K562 (cell line): ENCODE data around the gene GYS1. TPM values are rescaled to one million over a fixed set of nuclear protein-coding genes. Genes with fewer than 3 reads are reported as not detected.

Experiments used
- ATAC-seq: fragments of 200-7000 bp; cut with Tn5 transposase; 3 replicates; pipeline ENCODE4 v1.9.1; 2020; ENCODE audit warnings: moderate library complexity
- BruUV-seq: library from RNA; stranded (reverse); fragments of 400-500 nt; replicated peaks from 2 replicates; lab custom pipeline; 2021; lab: Mats Ljungman, UMichigan
- CTCF ChIA-PET: fragments of 300-600 bp; formaldehyde crosslinking; extraction: SDS; loops from one replicate; lab custom pipeline; 2021; ENCODE audit warnings: low intra/inter-chr PET ratio; lab: Yijun Ruan, JAX
- POLR2A ChIA-PET: fragments of 300-600, 350-650 bp; sonication (Branson Sonifier 250); formaldehyde crosslinking; extraction: SDS; loops from one replicate; lab custom pipeline; 2021; ENCODE audit warnings: antibody characterized with exemption, inconsistent platforms; lab: Yijun Ruan, JAX
- DNase-seq, 4 experiments: peaks; one replicate each; pipeline versions ENCODE4 v3.0.0 to v3.0.0-alpha.2; 2011 to 2018; ENCODE audit warnings: low spot score in 3 of 4, mixed read lengths in 3 of 4; ENCODE audit errors: extremely low read depth in 1 of 4
- FAIRE-seq: peaks from 2 replicates; lab custom pipeline; 2011; peaks lifted over from hg19 to GRCh38; lab: Jason Lieb, UNC
- H2AFZ ChIP-seq: 2 replicates; pipeline ENCODE4 v1.6.0; 2011; ENCODE audit warnings: low read depth, low read length, control low read depth, inconsistent platforms
- H3K27ac ChIP-seq: fragments of 200-600 bp; 3 replicates; pipeline ENCODE4 v1.8.0; 2011; ENCODE audit warnings: low read depth, mild to moderate bottlenecking, control low read depth, inconsistent platforms, low read length, moderate library complexity, mixed read lengths; ENCODE audit errors: extremely low read depth
- H3K27me3 ChIP-seq, 2 experiments: fragments of 300-600 bp in 1 of 2; 2 replicates in 1 of 2; 3 replicates in 1 of 2; pipeline versions ENCODE4 v1.6.0 to v1.8.0; 2011; ENCODE audit warnings: inconsistent platforms in 2 of 2, low read length in 2 of 2, mild to moderate bottlenecking in 1 of 2, mixed read lengths in 1 of 2, moderate library complexity in 1 of 2; ENCODE audit not compliant: control insufficient read depth in 2 of 2, insufficient read depth in 2 of 2
- H3K36me3 ChIP-seq: fragments of 300-600 bp; 3 replicates; pipeline ENCODE4 v1.8.0; 2011; ENCODE audit warnings: mild to moderate bottlenecking, low read length, inconsistent platforms; ENCODE audit not compliant: control insufficient read depth, insufficient read depth
- H3K4me1 ChIP-seq, 2 experiments: fragments of 200-600 bp in 1 of 2; replicated peaks in 1 of 2; 2 replicates in 1 of 2; 3 replicates in 1 of 2; pipeline versions ENCODE4 v1.5.1 to v1.8.0; 2011; ENCODE audit warnings: inconsistent platforms in 2 of 2, low read length in 2 of 2, mild to moderate bottlenecking in 1 of 2, mixed read lengths in 1 of 2, moderate library complexity in 1 of 2; ENCODE audit not compliant: control insufficient read depth in 2 of 2, insufficient read depth in 2 of 2
- H3K4me2 ChIP-seq: 2 replicates; pipeline ENCODE4 v1.6.1; 2011; ENCODE audit warnings: low read length, control low read depth, inconsistent platforms, mixed read lengths; ENCODE audit not compliant: insufficient read depth
- H3K4me3 ChIP-seq: fragments of 200-600 bp; sonication (generic), shearing (Covaris generic); 2 replicates; pipeline ENCODE4 v1.5.1; 2016; ENCODE audit warnings: control low read depth, inconsistent platforms
- H3K79me2 ChIP-seq: fragments of 200-600 bp; 3 replicates; pipeline ENCODE4 v1.8.0; 2011; ENCODE audit warnings: low read length, inconsistent platforms; ENCODE audit not compliant: control insufficient read depth, insufficient read depth
- H3K9ac ChIP-seq, 2 experiments: 2 replicates each; pipeline versions ENCODE4 v1.6.0 to v1.6.1; 2011; ENCODE audit warnings: low read depth in 2 of 2, low read length in 2 of 2, control low read depth in 1 of 2, inconsistent platforms in 1 of 2, mild to moderate bottlenecking in 1 of 2, mixed read lengths in 1 of 2; ENCODE audit not compliant: insufficient read depth in 1 of 2
- H3K9me1 ChIP-seq: one replicate; pipeline ENCODE4 v1.6.0; 2011; ENCODE audit warnings: inconsistent platforms, mild to moderate bottlenecking, low read length, moderate library complexity; ENCODE audit not compliant: control insufficient read depth, insufficient read depth
- H3K9me3 ChIP-seq: replicated peaks from 2 replicates; pipeline ENCODE4 v1.5.1; 2011; ENCODE audit warnings: low read depth, low read length, inconsistent platforms; ENCODE audit not compliant: control insufficient read depth, insufficient read depth
- H4K20me1 ChIP-seq: replicated peaks from 2 replicates; pipeline ENCODE4 v1.6.1; 2011; ENCODE audit warnings: low read length, inconsistent platforms, mixed read lengths; ENCODE audit not compliant: control insufficient read depth, insufficient read depth
- BCLAF1 ChIP-seq, 2 experiments: fragments of 450-650 bp in 1 of 2; IDR thresholded peaks; 2 replicates each; pipeline ENCODE4 v1.6.1; 2011 to 2017; ENCODE audit warnings: low read depth in 2 of 2, antibody characterized with exemption in 1 of 2, borderline replicate concordance in 1 of 2, low read length in 1 of 2, mild to moderate bottlenecking in 1 of 2, mixed read lengths in 1 of 2; ENCODE audit not compliant: control insufficient read depth in 1 of 2
- GABPB2 ChIP-seq: fragments of 250-450 bp; sonication (Bioruptor Pico); conservative IDR thresholded peaks from 2 replicates; pipeline ENCODE4 v1.5.1; 2021; ENCODE audit warnings: mild to moderate bottlenecking
- MAX ChIP-seq: sonication (generic); formaldehyde crosslinking; IDR thresholded peaks from 2 replicates; pipeline ENCODE4 v1.9.0; 2022; ENCODE audit warnings: mild to moderate bottlenecking, missing genetic modification reagents
- MXD1 ChIP-seq: fragments of 250-450 bp; sonication (Bioruptor Pico); IDR thresholded peaks from 2 replicates; pipeline ENCODE4 v1.8.0; 2021; ENCODE audit warnings: borderline replicate concordance, mild to moderate bottlenecking, moderate library complexity; ENCODE audit not compliant: poor library complexity, severe bottlenecking
- POLR2G ChIP-seq: fragments of 200-400 bp; formaldehyde crosslinking; IDR thresholded peaks from 2 replicates; pipeline ENCODE4 v1.6.1; 2017; ENCODE audit warnings: low read depth, mild to moderate bottlenecking, antibody characterized with exemption, low read length, moderate library complexity
- RHOXF2B ChIP-seq: fragments of 250-450 bp; sonication (Bioruptor Pico); conservative IDR thresholded peaks from 2 replicates; pipeline ENCODE4 v1.5.1; 2021
- ZBTB2 ChIP-seq: fragments of 450-650 bp; IDR thresholded peaks from 2 replicates; pipeline ENCODE4 v1.6.1; 2016; ENCODE audit warnings: antibody characterized with exemption
- ZFP91 ChIP-seq: sonication (generic); formaldehyde crosslinking; IDR thresholded peaks from 2 replicates; pipeline ENCODE4 v1.8.0; 2022; ENCODE audit warnings: mild to moderate bottlenecking, missing genetic modification reagents
- WGBS: fragments of 100-300 bp; shearing (Covaris generic); methylation state at CpG from one replicate; pipeline ENCODE4 v1.1.6; 2016; ENCODE audit warnings: low coverage, mixed read lengths; ENCODE audit not compliant: insufficient coverage; ENCODE audit errors: missing lambda C conversion rate; 5-methylcytosine and 5-hydroxymethylcytosine counted together
- in situ Hi-C: fragments of 300-500 bp; cut with MboI; formaldehyde crosslinking; loops from 4 replicates; pipeline ENCODE4 v1.15.0; 2018; ENCODE audit warnings: inconsistent platforms, mixed read lengths
- intact Hi-C: fragments of 100-400 bp; cut with micrococcal nuclease; formaldehyde crosslinking; loops from 2 replicates; pipeline ENCODE4 v1.14.2; 2022
- polyA plus RNA-seq, 8 experiments: library from polyadenylated mRNA; depleted of rRNA in 4 of 8; stranded (reverse) in 5 of 8; unstranded in 3 of 8; fragments of >200 nt; fragmentation: Nextera tagmentation in 2 of 8; fragmentation: Illumina TruSeq in 1 of 8; extraction: Ambion mirVana in 2 of 8; extraction: Trizol in 1 of 8; gene quantifications; 2 replicates each; pipeline versions ENCODE4 v1.2.1 to v1.2.3, GENCODE V29; 2011 to 2014; ENCODE audit warnings: inconsistent platforms in 1 of 8, missing spikeins in 1 of 8
- total RNA-seq, 7 experiments: library from RNA; depleted of rRNA in 6 of 7; stranded (reverse); fragments of >200 nt in 6 of 7; fragmentation: Illumina TruSeq in 2 of 7; extraction: Trizol in 2 of 7; gene quantifications; 2 replicates each; pipeline versions ENCODE4 v1.2.1 to v1.2.3, GENCODE V29; 2011 to 2021; ENCODE audit warnings: low replicate concordance in 1 of 7

Gene GYS1
- total and polyA plus RNA-seq, 9 of the 15 experiments (the other 6 are each of a cell fraction or from before 2014, with no cell fraction given), result 1.9 to 31.1 (median 15.2) TPM

- Histone ChIP-seq H3K9me1 (no peaks in the 10 kb centered on the region), H3K36me3 (peaks cover 73% of the 10 kb centered on the region), H3K4me1 (peaks cover 26 to 34% of the 10 kb centered on the region in 2 experiments), H3K27ac (peak overlapping the region; percentile 42; the same call in 2 of the 3 replicates), H3K9me3 (no peaks in the 10 kb centered on the region), H3K9ac (peak overlapping the region; percentile 27 to 54; a peak in 2 of 4 replicates), H4K20me1 (peaks cover 20% of the 10 kb centered on the region), H3K79me2 (peaks cover 25% of the 10 kb centered on the region), H3K4me3 (no peak overlapping the region), H3K4me2 (peak overlapping the region; percentile 47; the same call in 1 of the 2 replicates), H2AFZ (0 out of 2 replicates have a peak overlapping the region, but pooled peaks have one; percentile 7), H3K27me3 (no peaks in the 10 kb centered on the region)
- intact Hi-C loops (loop anchor here (2.0 kb wide), 1 partner anchor 175 kb away; no protein-coding TSS in a partner anchor), in situ Hi-C loops (loop anchor here (5.0 to 10.0 kb wide), 2 partner anchors 178 to 325 kb away; partner anchors contain the start of gene CA11)
- BruUV-seq, result no TSS peak
- ATAC-seq (no peak), DNase-seq (no peak), FAIRE-seq (no peak)
- ChIA-PET POLR2A (interaction anchor here (0.6 to 14.5 kb wide), 21 partner anchors 8 to 421 kb away, joined by 3 to 439 read pairs (median 4); partner anchors contain the start of genes BAX, BCAT2, GYS1 and NUCB1), CTCF (interaction anchor here (0.5 to 3.2 kb wide), 3 partner anchors 71 to 189 kb away, joined by 3 to 36 read pairs (median 3); no protein-coding TSS in a partner anchor)
- WGBS, result 60% methylated on average over 23 of the region's 23 CpGs
- 0 out of 4 replicates have a peak, but pooled peaks of 1 of the 2 experiments have one; percentile 61 for TF ChIP-seq BCLAF1 (IDR thresholded peaks at IDR 0.05; ENCODE audit: borderline replicate concordance in 1 of 2, control insufficient read depth in 1 of 2, low read depth in 2 of 2, low read length in 1 of 2)
- TF ChIP-seq GABPB2 (CRISPR knock-in tag), result no peak
- no peak for TF ChIP-seq MXD1 (CRISPR knock-in tag)
- no peak for TF ChIP-seq RHOXF2B (CRISPR knock-in tag)
- peak; percentile 31; the same call in 1 of the 2 replicates for TF ChIP-seq MAX (CRISPR knock-in tag)
- TF ChIP-seq ZBTB2, result no peak
- TF ChIP-seq ZFP91, result peak; percentile 69; the same call in 1 of the 2 replicates
- TF ChIP-seq POLR2G, result peak; percentile 50
Observed at GRCh38 chr19:48970139-48970766, 22.9 kb downstream of the GYS1 start.
